Peyer's patch (tissue), 4 donors: Measurements from ENCODE around the gene AFAP1L1.

Experiments
- POLR2A ChIP-seq, 2 donors: fragments of 450-650 bp; IDR thresholded peaks; one replicate each; pipeline ENCODE4 v1.5.1; 2017; ENCODE audit warnings: antibody characterized with exemption in 2 of 2, mild to moderate bottlenecking in 2 of 2, moderate library complexity in 2 of 2
- TF ChIP-seq, protein P1 (sequence below), 6 experiments: fragments of 450-650 bp in 4 of 6; fragments of 200-600 bp in 2 of 6; sonication (generic) in 1 of 6; IDR thresholded peaks; one replicate each; pipeline ENCODE4 v1.5.1; 2017 to 2019; ENCODE audit warnings: antibody characterized with exemption in 6 of 6, mild to moderate bottlenecking in 3 of 6, moderate library complexity in 1 of 6

- TF ChIP-seq, protein P1, sequence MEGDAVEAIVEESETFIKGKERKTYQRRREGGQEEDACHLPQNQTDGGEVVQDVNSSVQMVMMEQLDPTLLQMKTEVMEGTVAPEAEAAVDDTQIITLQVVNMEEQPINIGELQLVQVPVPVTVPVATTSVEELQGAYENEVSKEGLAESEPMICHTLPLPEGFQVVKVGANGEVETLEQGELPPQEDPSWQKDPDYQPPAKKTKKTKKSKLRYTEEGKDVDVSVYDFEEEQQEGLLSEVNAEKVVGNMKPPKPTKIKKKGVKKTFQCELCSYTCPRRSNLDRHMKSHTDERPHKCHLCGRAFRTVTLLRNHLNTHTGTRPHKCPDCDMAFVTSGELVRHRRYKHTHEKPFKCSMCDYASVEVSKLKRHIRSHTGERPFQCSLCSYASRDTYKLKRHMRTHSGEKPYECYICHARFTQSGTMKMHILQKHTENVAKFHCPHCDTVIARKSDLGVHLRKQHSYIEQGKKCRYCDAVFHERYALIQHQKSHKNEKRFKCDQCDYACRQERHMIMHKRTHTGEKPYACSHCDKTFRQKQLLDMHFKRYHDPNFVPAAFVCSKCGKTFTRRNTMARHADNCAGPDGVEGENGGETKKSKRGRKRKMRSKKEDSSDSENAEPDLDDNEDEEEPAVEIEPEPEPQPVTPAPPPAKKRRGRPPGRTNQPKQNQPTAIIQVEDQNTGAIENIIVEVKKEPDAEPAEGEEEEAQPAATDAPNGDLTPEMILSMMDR (IDR thresholded peaks at IDR 0.05): no peak
- no peak for TF ChIP-seq POLR2A (IDR thresholded peaks at IDR 0.05)
Observed at GRCh38 chr5:149389552-149390495, 118.2 kb downstream of the AFAP1L1 start.
